H1 (cell line): Measurements from ENCODE around the gene ENPP6. TPM values are rescaled to one million over a fixed set of nuclear protein-coding genes. Genes with fewer than 3 reads are reported as not detected.

Experiments
- CTCF ChIA-PET: fragments of 300-600 bp; sonication (Branson Sonifier 250); formaldehyde crosslinking; loops from one replicate; lab custom pipeline; 2021; ENCODE audit not compliant: partially characterized antibody; lab: Charles Lee
- POLR2A ChIA-PET: fragments of 300-600 bp; sonication (Branson Sonifier 250); formaldehyde crosslinking; loops from one replicate; lab custom pipeline; 2021; ENCODE audit warnings: inconsistent platforms; ENCODE audit not compliant: partially characterized antibody; lab: Charles Lee
- DNase-seq, 2 experiments: peaks; one replicate each; pipeline versions ENCODE4 v3.0.0 to v3.0.0-alpha.2; 2010 to 2022; ENCODE audit warnings: low spot score in 2 of 2, low read depth in 1 of 2, mixed read lengths in 1 of 2
- FAIRE-seq: peaks from 2 replicates; lab custom pipeline; 2011; peaks lifted over from hg19 to GRCh38; lab: Jason Lieb, UNC
- H2AFZ ChIP-seq: 2 replicates; pipeline ENCODE4 v1.8.1; 2012; ENCODE audit warnings: low read length, inconsistent platforms
- H2AK5ac ChIP-seq: 2 replicates; pipeline ENCODE4 v1.6.1; 2013; ENCODE audit warnings: low read depth, low read length
- H2BK120ac ChIP-seq: replicated peaks from 2 replicates; pipeline ENCODE3; 2013; ENCODE audit warnings: low read depth, low read length, inconsistent platforms
- H2BK12ac ChIP-seq: 2 replicates; pipeline ENCODE4 v1.6.1; 2013; ENCODE audit warnings: low read depth, low read length
- H2BK15ac ChIP-seq: 2 replicates; pipeline ENCODE4 v1.6.1; 2013; ENCODE audit warnings: low read length
- H2BK20ac ChIP-seq: 2 replicates; pipeline ENCODE4 v1.6.1; 2013; ENCODE audit warnings: low read length
- H2BK5ac ChIP-seq: 2 replicates; pipeline ENCODE4 v1.6.1; 2013; ENCODE audit warnings: low read depth, low read length
- H3K14ac ChIP-seq: 2 replicates; pipeline ENCODE4 v1.6.1; 2013; ENCODE audit warnings: inconsistent platforms; ENCODE audit not compliant: insufficient read length
- H3K18ac ChIP-seq: 2 replicates; pipeline ENCODE4 v1.6.1; 2013; ENCODE audit warnings: low read length; ENCODE audit errors: extremely low read depth
- H3K23ac ChIP-seq: 2 replicates; pipeline ENCODE4 v1.6.1; 2013; ENCODE audit warnings: inconsistent platforms; ENCODE audit not compliant: insufficient read length
- H3K23me2 ChIP-seq: 2 replicates; pipeline ENCODE4 v1.6.1; 2013; ENCODE audit warnings: low read depth, low read length
- H3K27ac ChIP-seq: 2 replicates; pipeline ENCODE4 v1.6.1; 2011; ENCODE audit warnings: low read depth, low read length, inconsistent platforms
- H3K27me3 ChIP-seq, 4 experiments: replicated peaks in 1 of 4; 1 replicate in 1 of 4; 2 replicates in 3 of 4; pipeline versions ENCODE4 v1.6.1 to v1.8.1; 2011 to 2013; ENCODE audit warnings: low read length in 3 of 4, mild to moderate bottlenecking in 3 of 4, inconsistent platforms in 2 of 4, mixed read lengths in 2 of 4, moderate library complexity in 1 of 4; ENCODE audit not compliant: control insufficient read depth in 3 of 4, insufficient read depth in 3 of 4; ENCODE audit errors: extremely low read depth in 1 of 4
- H3K36me3 ChIP-seq, 4 experiments: 2 replicates each; pipeline versions ENCODE4 v1.6.1 to v1.8.1; 2011 to 2013; ENCODE audit warnings: mild to moderate bottlenecking in 4 of 4, low read length in 3 of 4, moderate library complexity in 2 of 4, control low read depth in 1 of 4, inconsistent platforms in 1 of 4; ENCODE audit not compliant: insufficient read depth in 4 of 4, control insufficient read depth in 2 of 4
- H3K4ac ChIP-seq: replicated peaks from 2 replicates; pipeline ENCODE3; 2013; ENCODE audit warnings: low read length, low read depth, mixed read lengths, inconsistent platforms; ENCODE audit not compliant: insufficient read length
- H3K4me1 ChIP-seq, 4 experiments: replicated peaks in 1 of 4; 1 replicate in 1 of 4; 2 replicates in 3 of 4; pipeline versions ENCODE4 v1.6.1 to v1.8.1; 2011 to 2013; ENCODE audit warnings: low read length in 3 of 4, inconsistent platforms in 2 of 4, mixed read lengths in 1 of 4; ENCODE audit not compliant: insufficient read depth in 4 of 4, control insufficient read depth in 3 of 4
- H3K4me2 ChIP-seq, 2 experiments: 2 replicates each; pipeline versions ENCODE4 v1.6.1 to v1.8.1; 2011 to 2013; ENCODE audit warnings: low read depth in 2 of 2, low read length in 2 of 2, control low read depth in 1 of 2, inconsistent platforms in 1 of 2, mild to moderate bottlenecking in 1 of 2; ENCODE audit not compliant: insufficient read depth in 1 of 2
- H3K4me3 ChIP-seq, 4 experiments: fragments of 200-600, 300-600 bp in 1 of 4; sonication (generic), shearing (Covaris generic), sonication (Bioruptor Twin) in 1 of 4; 2 replicates each; pipeline versions ENCODE4 v1.5.1 to v1.8.1; 2011 to 2016; ENCODE audit warnings: low read length in 4 of 4, low read depth in 3 of 4, control low read depth in 2 of 4, inconsistent platforms in 2 of 4, mild to moderate bottlenecking in 2 of 4, mixed read lengths in 1 of 4, moderate library complexity in 1 of 4; ENCODE audit not compliant: insufficient read depth in 2 of 4; ENCODE audit errors: extremely low read depth in 1 of 4
- H3K56ac ChIP-seq: replicated peaks from 2 replicates; pipeline ENCODE3; 2013; ENCODE audit warnings: low read depth, mild to moderate bottlenecking, mixed read lengths, low read length, inconsistent platforms; ENCODE audit not compliant: insufficient read length
- H3K79me1 ChIP-seq: 2 replicates; pipeline ENCODE4 v1.6.1; 2013; ENCODE audit warnings: low read depth, low read length, control low read depth
- H3K79me2 ChIP-seq, 2 experiments: 2 replicates each; pipeline versions ENCODE4 v1.6.1 to v1.8.1; 2012 to 2013; ENCODE audit warnings: low read length in 2 of 2, mild to moderate bottlenecking in 2 of 2, inconsistent platforms in 1 of 2; ENCODE audit not compliant: insufficient read depth in 2 of 2, control insufficient read depth in 1 of 2
- H3K9ac ChIP-seq, 4 experiments: replicated peaks in 1 of 4; 1 replicate in 1 of 4; 2 replicates in 3 of 4; pipeline versions ENCODE4 v1.6.1 to v1.8.1; 2011 to 2013; ENCODE audit warnings: low read depth in 3 of 4, low read length in 3 of 4, control low read depth in 2 of 4, mild to moderate bottlenecking in 2 of 4, moderate library complexity in 2 of 4, inconsistent platforms in 1 of 4; ENCODE audit errors: extremely low read depth in 1 of 4
- H3K9me3 ChIP-seq, 2 experiments: 2 replicates each; pipeline versions ENCODE4 v1.6.1 to v1.8.1; 2012 to 2013; ENCODE audit warnings: mild to moderate bottlenecking in 2 of 2, moderate library complexity in 2 of 2, control low read depth in 1 of 2, inconsistent platforms in 1 of 2, low read depth in 1 of 2, low read length in 1 of 2, mixed read lengths in 1 of 2; ENCODE audit not compliant: insufficient read depth in 2 of 2
- H4K20me1 ChIP-seq, 2 experiments: replicated peaks in 1 of 2; 2 replicates each; pipeline versions ENCODE3 to v1.8.1; 2011 to 2013; ENCODE audit warnings: inconsistent platforms in 2 of 2, low read length in 2 of 2, mild to moderate bottlenecking in 1 of 2; ENCODE audit not compliant: insufficient read depth in 2 of 2, control insufficient read depth in 1 of 2
- H4K5ac ChIP-seq: 2 replicates; pipeline ENCODE4 v1.6.1; 2013; ENCODE audit warnings: low read length, low read depth, mixed read lengths, inconsistent platforms; ENCODE audit not compliant: insufficient read length
- H4K8ac ChIP-seq: 2 replicates; pipeline ENCODE4 v1.8.0; 2013; ENCODE audit warnings: mild to moderate bottlenecking, moderate library complexity, low read length, inconsistent platforms; ENCODE audit not compliant: insufficient read depth; ENCODE audit errors: extremely low read depth
- H4K91ac ChIP-seq: replicated peaks from 2 replicates; pipeline ENCODE3; 2013; ENCODE audit warnings: low read length, mixed read lengths, inconsistent platforms; ENCODE audit not compliant: insufficient read length
- BCL11A ChIP-seq, 2 experiments: IDR thresholded peaks; one replicate each; pipeline ENCODE4 v1.6.1; 2011; ENCODE audit warnings: low read depth in 2 of 2, low read length in 2 of 2, mild to moderate bottlenecking in 2 of 2
- EP300 ChIP-seq, 2 experiments: IDR thresholded peaks; 1 replicate in 1 of 2; 2 replicates in 1 of 2; pipeline ENCODE4 v1.6.1; 2011 to 2012; ENCODE audit warnings: low read depth in 2 of 2, low read length in 2 of 2, mild to moderate bottlenecking in 2 of 2, borderline replicate concordance in 1 of 2, inconsistent platforms in 1 of 2, moderate library complexity in 1 of 2
- KDM5A ChIP-seq: fragments of 200-600 bp; IDR thresholded peaks from 2 replicates; pipeline ENCODE4 v1.7.1; 2012; ENCODE audit warnings: mild to moderate bottlenecking, low read length, inconsistent platforms, mixed read lengths
- RNF2 ChIP-seq: fragments of 200-900, 300-1000 bp; sonication (generic); IDR thresholded peaks from 2 replicates; pipeline ENCODE4 v1.7.1; 2016; ENCODE audit warnings: borderline replicate concordance, low read depth, mild to moderate bottlenecking, antibody characterized with exemption, low read length; ENCODE audit not compliant: poor library complexity, severe bottlenecking; ENCODE audit errors: missing control alignments
- SAP30 ChIP-seq: fragments of 300-600 bp; sonication (generic); IDR thresholded peaks from 2 replicates; pipeline ENCODE4 v1.7.1; 2012; ENCODE audit warnings: low read length, moderate library complexity, mild to moderate bottlenecking, inconsistent platforms; ENCODE audit not compliant: insufficient read depth, insufficient replicate concordance
- SIN3A ChIP-seq, 2 experiments: IDR thresholded peaks in 1 of 2; conservative IDR thresholded peaks in 1 of 2; 2 replicates each; pipeline ENCODE4 v1.6.1; 2011 to 2012; ENCODE audit warnings: low read length in 2 of 2, improper control_type of control experiment in 1 of 2, low read depth in 1 of 2, mild to moderate bottlenecking in 1 of 2
- SP4 ChIP-seq: IDR thresholded peaks from 2 replicates; pipeline ENCODE4 v1.6.1; 2012; ENCODE audit warnings: low read length, inconsistent platforms
- SRF ChIP-seq: IDR thresholded peaks from 2 replicates; pipeline ENCODE4 v1.6.1; 2011; ENCODE audit warnings: mild to moderate bottlenecking, low read depth, low read length, moderate library complexity
- TCF12 ChIP-seq: IDR thresholded peaks from 2 replicates; pipeline ENCODE4 v1.6.1; 2011; ENCODE audit warnings: low read depth, mild to moderate bottlenecking, low read length
- USF2 ChIP-seq: IDR thresholded peaks from 2 replicates; pipeline ENCODE4 v1.6.1; 2011; ENCODE audit warnings: low read length, improper control_type of control experiment
- WGBS, 2 experiments: shearing (Covaris generic) in 1 of 2; methylation state at CpG; one replicate each; pipeline versions ENCODE4 v1.1.6 to v1.1.7; 2013 to 2015; ENCODE audit warnings: low lambda C conversion rate in 2 of 2, mixed read lengths in 2 of 2, inconsistent platforms in 1 of 2, low coverage in 1 of 2, missing lambda C conversion rate in 1 of 2; ENCODE audit not compliant: insufficient replicate concordance in 2 of 2, insufficient coverage in 1 of 2, insufficient read length in 1 of 2; ENCODE audit errors: extremely low coverage in 1 of 2, missing lambda C conversion rate in 1 of 2; 5-methylcytosine and 5-hydroxymethylcytosine counted together
- polyA plus RNA-seq, 7 experiments: library from polyadenylated mRNA; depleted of rRNA in 3 of 7; stranded (reverse) in 5 of 7; unstranded in 2 of 7; fragments of >200 nt in 5 of 7; fragments of 200-250 nt in 2 of 7; gene quantifications; 1 replicate in 5 of 7; 2 replicates in 1 of 7; 4 replicates in 1 of 7; pipeline versions ENCODE4 v1.2.1 to v1.2.3, GENCODE V29; 2011 to 2013; ENCODE audit warnings: missing spikeins in 2 of 7, mixed read lengths in 2 of 7
- total RNA-seq: library from RNA; stranded (reverse); fragmentation: NEBNext Ultra II Directional; extraction: Animal tissue kit (Norgen Biotek cat#: 25700); gene quantifications from 2 replicates; pipeline ENCODE4 v1.2.1, GENCODE V29; 2021

The ENPP6 gene
- total and polyA plus RNA-seq, 2 of the 8 experiments (the other 6 are each of a cell fraction or from before 2014, with no cell fraction given) = 0.11 to 0.20 TPM

- 0 out of 2 replicates have a peak overlapping the region, but pooled peaks have one; percentile 68 for H4K8ac ChIP-seq
- H3K4me3 ChIP-seq = peak overlapping the region in 1 of 4 experiments; percentile 41; a peak in 2 of 8 replicates
- H2AFZ ChIP-seq = no peak overlapping the region
- H3K79me1 ChIP-seq = no peaks in the 10 kb centered on the region
- no peak overlapping the region for H3K18ac ChIP-seq
- no peak overlapping the region for H2BK5ac ChIP-seq
- ChIA-PET POLR2A (no interaction called here), CTCF (interaction anchor here (0.9 to 10.2 kb wide), 20 partner anchors 8 to 449 kb away, joined by 3 to 151 read pairs (median 4); no protein-coding TSS in a partner anchor)
- no peaks in the 10 kb centered on the region; a peak in 2 of 7 replicates for H3K27me3 ChIP-seq
- H3K79me2 ChIP-seq = no peaks in the 10 kb centered on the region
- peak overlapping the region; percentile 35; the same call in 1 of the 2 replicates for H2BK20ac ChIP-seq
- FAIRE-seq (no peak), DNase-seq (peak; percentile 77 to 92)
- no peak overlapping the region for H3K9ac ChIP-seq
- H2BK15ac ChIP-seq = no peak overlapping the region
- no peaks in the 10 kb centered on the region for H3K9me3 ChIP-seq
- H3K23me2 ChIP-seq = no peaks in the 10 kb centered on the region; the same call in 1 of the 2 replicates
- 29% methylated on average over 25 of the region's 33 CpGs; no CpG with 5 or more reads in 1 of the 2 experiments for WGBS, 2 experiments
- H3K4me1 ChIP-seq = peaks cover 12 to 28% (median 17%) of the 10 kb centered on the region in 4 experiments
- peak overlapping the region; percentile 14 to 55 for H3K4me2 ChIP-seq
- H3K36me3 ChIP-seq = no peaks in the 10 kb centered on the region
- no peak overlapping the region for H3K23ac ChIP-seq
- no peak overlapping the region for H3K56ac ChIP-seq
- no peak overlapping the region for H2BK120ac ChIP-seq
- H2BK12ac ChIP-seq = no peak overlapping the region
- H3K14ac ChIP-seq = no peak overlapping the region
- no peak overlapping the region for H4K5ac ChIP-seq
- no peak overlapping the region for H4K91ac ChIP-seq
- no peaks in the 10 kb centered on the region for H4K20me1 ChIP-seq
- H3K27ac ChIP-seq = no peak overlapping the region
- H2AK5ac ChIP-seq = no peak overlapping the region
- no peak overlapping the region for H3K4ac ChIP-seq
- no peak for TF ChIP-seq SAP30
- TF ChIP-seq SRF = no peak
- no peak for TF ChIP-seq KDM5A
- no peak for TF ChIP-seq SP4
- no peak for TF ChIP-seq RNF2
- TF ChIP-seq EP300 (IDR thresholded peaks at IDR 0.05; ENCODE audit: borderline replicate concordance in 1 of 2, low read depth in 2 of 2, low read length in 2 of 2) = 0 out of 3 replicates have a peak, but pooled peaks of 1 of the 2 experiments have one; percentile 33
- TF ChIP-seq BCL11A (IDR thresholded peaks at IDR 0.05; ENCODE audit: low read depth in 2 of 2, low read length in 2 of 2) = no peak
- TF ChIP-seq TCF12 = 0 out of 2 replicates have a peak, but pooled peaks have one; percentile 28
- peak in 1 of 2 experiments; percentile 50; a peak in 2 of 4 replicates for TF ChIP-seq SIN3A (conservative IDR thresholded peaks at IDR 0.05 in 1 of 2, IDR thresholded peaks at IDR 0.05 in 1 of 2; ENCODE audit: low read depth in 1 of 2, low read length in 2 of 2)
- TF ChIP-seq USF2 = no peak
These were observed 49.2 kb downstream of the ENPP6 start for GRCh38 chr4:184168406-184169019.
